GM19372 (cell line): ENCODE measurements around the gene HS2ST1.
"Not testable (repeated sequence)": the region's sequence is repeated elsewhere in the genome, so short reads cannot be mapped to it uniquely, and the experiment has no call there.

ENCODE experiments used
- ATAC-seq: cut with Tn5 transposase; IDR thresholded peaks from one replicate; pipeline ENCODE4 v1.9.1; 2021; ENCODE audit warnings: mild to moderate bottlenecking, low read depth, moderate library complexity; ENCODE audit not compliant: unreplicated experiment

HS2ST1 gene

GRCh38 chr1:86914601-86914997, at the start of gene HS2ST1:
Gene HS2ST1 (plus strand): TSS chr1:86914635.
- ATAC-seq: no peak

GRCh38 chr1:86865973-86866637, 48.3 kb upstream of the HS2ST1 start:
- no peak for ATAC-seq

GRCh38 chr1:86866665-86867064, 47.8 kb upstream of the HS2ST1 start:
- ATAC-seq: no peak

GRCh38 chr1:86867278-86867677, 47.2 kb upstream of the HS2ST1 start:
- not testable (repeated sequence) for ATAC-seq

- no peak for ATAC-seq
These were observed 46.0 kb upstream of the HS2ST1 start for GRCh38 chr1:86868477-86868876.

- no peak for ATAC-seq
These were observed 43.4 kb upstream of the HS2ST1 start for GRCh38 chr1:86871001-86871400.

GRCh38 chr1:86872086-86872485, 42.3 kb upstream of the HS2ST1 start:
- no peak for ATAC-seq

- no peak for ATAC-seq
These were observed 38.7 kb upstream of the HS2ST1 start for GRCh38 chr1:86875722-86876121.

- no peak for ATAC-seq
These were observed 26.8 kb upstream of the HS2ST1 start for GRCh38 chr1:86887479-86888162.

GRCh38 chr1:86888327-86888726, 26.1 kb upstream of the HS2ST1 start:
- ATAC-seq: no peak

GRCh38 chr1:86899401-86899800, 15.0 kb upstream of the HS2ST1 start:
- not testable (repeated sequence) for ATAC-seq

- no peak for ATAC-seq
These were observed 8.6 kb upstream of the HS2ST1 start for GRCh38 chr1:86905875-86906274.

GRCh38 chr1:86906419-86906818, 8.0 kb upstream of the HS2ST1 start:
- ATAC-seq: no peak

GRCh38 chr1:86912281-86912900, 2.0 kb upstream of the HS2ST1 start:
- no peak for ATAC-seq

GRCh38 chr1:86913399-86913895, 988 bp upstream of the HS2ST1 start:
- no peak for ATAC-seq

GRCh38 chr1:86913896-86914600, 387 bp upstream of the HS2ST1 start, which contains the start of gene SELENOF:
Gene SELENOF (minus strand): TSS chr1:86914126. CDS start chr1:86914111, 15 bp downstream.
- ATAC-seq: peak; percentile 80

- ATAC-seq: peak; percentile 28
These were observed 732 bp downstream of the HS2ST1 start for GRCh38 chr1:86914998-86915736.

- ATAC-seq: no peak
These were observed 1.4 kb downstream of the HS2ST1 start for GRCh38 chr1:86915737-86916235.

GRCh38 chr1:86916752-86917151, 2.3 kb downstream of the HS2ST1 start:
- no peak for ATAC-seq

- ATAC-seq: no peak
These were observed 8.0 kb downstream of the HS2ST1 start for GRCh38 chr1:86922445-86922844.
